ENCODE measurements around the gene BAHCC1.
A peak's percentile ranks its signal among the peaks of the same experiment; 100 is the strongest.
"Not testable (repeated sequence)": the region's sequence is repeated elsewhere in the genome, so short reads cannot be mapped to it uniquely, and the experiment has no call there.

The BAHCC1 gene

GRCh38 chr17:81362001-81362400 lies 33.3 kb upstream of the BAHCC1 start:
- peaks cover 69% of the 10 kb centered on the region for H3K27me3 Mint-ChIP-seq

DNA sequence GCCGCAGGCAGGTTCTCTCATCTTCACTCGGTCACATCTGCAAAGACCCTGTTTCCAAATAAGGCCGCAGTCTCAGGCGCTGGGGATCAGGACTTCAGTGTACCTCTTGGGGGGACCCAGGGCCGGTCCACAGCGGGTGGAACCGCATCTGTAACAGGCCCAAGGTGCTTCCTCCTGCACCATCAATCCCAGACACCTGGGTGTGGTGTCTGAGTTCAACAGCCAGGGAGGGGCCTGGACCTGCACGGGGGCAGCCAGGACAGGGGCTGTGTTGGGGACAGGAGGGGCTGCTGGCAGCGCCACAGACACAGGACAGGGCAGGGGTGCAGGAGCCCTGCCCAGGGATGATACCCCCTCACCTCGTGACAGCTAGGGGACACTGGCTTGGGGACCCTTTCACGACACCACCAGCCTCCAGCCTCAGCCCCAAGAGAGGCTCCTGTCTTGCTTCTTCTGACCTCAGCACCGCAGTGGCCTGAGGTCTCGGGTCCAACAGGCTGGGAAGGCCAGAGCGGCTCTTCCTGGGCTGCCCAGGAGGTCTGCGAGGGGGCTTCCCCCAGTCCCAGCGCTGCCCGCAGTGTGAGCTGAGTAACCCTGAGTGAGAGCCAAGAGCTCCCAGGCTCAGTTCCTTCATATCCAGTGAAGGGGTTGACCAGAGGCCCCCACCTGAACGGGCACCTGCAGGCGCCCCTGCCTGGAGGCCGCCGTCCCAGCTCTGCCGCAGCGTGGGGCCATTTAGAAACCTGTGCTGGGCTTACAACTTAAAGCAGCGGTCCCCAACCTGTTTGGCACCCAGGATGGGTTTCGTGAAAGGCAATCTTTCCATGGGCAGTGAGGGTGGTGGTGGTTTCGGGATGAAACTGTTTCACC lies 30.7 kb upstream of the BAHCC1 start:
- no peaks in the 10 kb centered on the region for H3K36me3 Mint-ChIP-seq (ENCODE audit: low read depth)
- peaks cover 62% of the 10 kb centered on the region for H3K27me3 Mint-ChIP-seq
- no peak for DNase-seq
- H3K27ac Mint-ChIP-seq, result no peak overlapping the region
- H3K4me3 Mint-ChIP-seq, result no peak overlapping the region
- peaks cover 16% of the 10 kb centered on the region for H3K4me1 Mint-ChIP-seq (ENCODE audit: low read depth)
- H3K9me3 Mint-ChIP-seq, result no peaks in the 10 kb centered on the region

More at GRCh38 chr17:81362001-81362400, 33.3 kb upstream of the BAHCC1 start:
- H3K9me3 Mint-ChIP-seq; DNase-seq; H3K4me3 Mint-ChIP-seq; H3K27ac Mint-ChIP-seq; H3K36me3 Mint-ChIP-seq (ENCODE audit: low read depth): not testable (repeated sequence)
- H3K4me1 Mint-ChIP-seq (ENCODE audit: low read depth), result peaks cover 16% of the 10 kb centered on the region

GRCh38 chr17:81365148-81365600 lies 30.1 kb upstream of the BAHCC1 start:
- no peaks in the 10 kb centered on the region for H3K9me3 Mint-ChIP-seq
- peak; percentile 58 for DNase-seq
- H3K27ac Mint-ChIP-seq, result no peak overlapping the region
- H3K4me1 Mint-ChIP-seq (ENCODE audit: low read depth), result peaks cover 16% of the 10 kb centered on the region
- H3K27me3 Mint-ChIP-seq, result peaks cover 60% of the 10 kb centered on the region
- H3K4me3 Mint-ChIP-seq, result no peak overlapping the region
- H3K36me3 Mint-ChIP-seq (ENCODE audit: low read depth), result no peaks in the 10 kb centered on the region

DNA sequence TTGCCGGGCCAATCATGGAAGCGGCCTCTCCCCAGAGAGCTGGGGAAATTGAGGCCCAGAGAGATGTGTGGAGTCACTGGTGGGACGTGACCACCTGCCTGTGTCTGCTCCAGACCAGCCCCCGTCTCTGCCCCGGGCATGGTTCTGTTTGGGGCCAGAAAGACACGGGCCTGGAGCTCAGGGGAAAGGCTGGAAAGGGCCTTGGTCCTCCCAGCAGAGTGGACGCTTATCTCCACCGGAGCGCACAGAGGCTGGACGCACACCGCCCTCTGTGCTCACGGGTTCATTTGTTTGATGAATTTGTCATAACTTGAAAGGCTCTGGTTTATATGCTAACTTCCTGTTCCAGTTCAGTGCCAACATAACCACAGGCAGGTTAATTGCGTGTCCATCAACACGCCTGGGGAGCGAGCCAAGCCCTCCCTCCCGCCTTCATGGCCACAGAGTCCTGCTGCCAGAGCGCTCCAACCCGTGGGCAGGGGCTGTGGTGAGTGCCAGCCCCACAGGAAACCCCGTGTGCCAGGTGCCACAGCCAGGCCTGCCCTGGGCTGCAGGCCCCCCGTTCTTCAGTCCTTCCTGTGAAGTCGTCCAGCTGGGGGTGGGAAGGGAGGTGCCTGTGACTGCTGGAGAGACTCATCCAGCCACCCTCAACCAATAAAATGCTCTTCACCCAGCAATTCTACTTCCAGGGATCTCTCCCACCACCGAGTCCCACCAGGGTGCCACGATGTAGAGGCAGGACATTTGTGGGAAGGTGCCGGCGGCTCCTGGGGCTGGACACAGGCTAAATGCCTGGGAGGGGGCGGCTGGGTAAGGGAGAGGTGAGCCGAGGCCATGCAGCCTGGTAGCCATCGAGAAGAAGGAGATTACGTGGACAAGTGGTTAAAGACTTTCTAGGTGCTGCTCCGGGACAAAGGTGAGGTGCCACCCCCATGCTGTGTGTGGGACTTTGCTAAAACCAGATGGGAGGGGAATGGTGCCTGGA lies 29.4 kb upstream of the BAHCC1 start:
- H3K36me3 Mint-ChIP-seq (ENCODE audit: low read depth), result no peaks in the 10 kb centered on the region
- H3K4me3 Mint-ChIP-seq, result peak overlapping the region; percentile 25
- peaks cover 16% of the 10 kb centered on the region for H3K4me1 Mint-ChIP-seq (ENCODE audit: low read depth)
- peaks cover 54% of the 10 kb centered on the region for H3K27me3 Mint-ChIP-seq
- H3K9me3 Mint-ChIP-seq, result no peaks in the 10 kb centered on the region
- no peak for DNase-seq
- H3K27ac Mint-ChIP-seq, result no peak overlapping the region

DNA sequence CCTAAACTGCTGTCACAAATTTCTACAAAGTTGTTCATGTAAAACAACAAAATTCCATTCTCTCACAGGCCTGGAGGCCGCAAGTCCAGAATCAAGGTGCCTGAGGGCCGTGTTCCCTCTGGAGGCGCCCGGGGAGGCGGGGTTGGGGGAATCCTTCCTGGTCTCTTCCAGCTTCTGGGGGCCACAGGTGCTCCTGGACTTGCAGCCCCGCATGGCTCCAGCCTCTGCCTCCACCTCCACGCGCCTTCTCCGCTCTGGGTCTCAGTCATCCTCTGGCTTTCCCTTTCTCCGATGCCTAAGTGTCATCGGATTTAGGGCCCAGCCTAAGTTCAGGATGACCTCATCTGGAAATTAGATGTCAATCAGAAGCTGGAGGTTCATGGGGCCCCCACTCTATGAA lies 28.6 kb upstream of the BAHCC1 start:
- H3K4me1 Mint-ChIP-seq (ENCODE audit: low read depth), result peaks cover 16% of the 10 kb centered on the region
- no peak for DNase-seq
- H3K27ac Mint-ChIP-seq, result no peak overlapping the region
- H3K4me3 Mint-ChIP-seq, result no peak overlapping the region
- H3K27me3 Mint-ChIP-seq, result peaks cover 54% of the 10 kb centered on the region
- H3K9me3 Mint-ChIP-seq, result no peaks in the 10 kb centered on the region
- no peaks in the 10 kb centered on the region for H3K36me3 Mint-ChIP-seq (ENCODE audit: low read depth)

DNA sequence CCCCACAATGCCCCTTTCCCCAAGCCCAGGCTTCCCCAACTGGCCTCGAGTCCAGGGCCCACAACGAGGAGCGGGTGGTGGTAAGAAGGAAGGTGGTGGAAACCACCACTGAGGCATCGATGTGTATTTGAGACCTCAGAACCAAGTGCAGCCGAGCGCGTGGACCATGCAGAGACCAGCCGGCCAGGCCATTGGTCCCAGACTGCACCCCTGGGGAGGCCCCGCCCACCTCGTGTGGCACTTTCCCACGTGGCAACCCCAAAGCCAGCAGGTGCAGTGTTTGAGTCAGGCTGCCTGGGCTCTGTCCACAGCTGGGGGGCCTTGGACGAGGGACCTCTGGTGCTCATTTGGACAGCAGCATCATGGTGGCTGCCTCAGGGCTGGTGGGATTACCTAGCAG lies 28.1 kb upstream of the BAHCC1 start:
- H3K4me1 Mint-ChIP-seq (ENCODE audit: low read depth), result peaks cover 16% of the 10 kb centered on the region
- DNase-seq, result no peak
- no peak overlapping the region for H3K4me3 Mint-ChIP-seq
- no peaks in the 10 kb centered on the region for H3K9me3 Mint-ChIP-seq
- H3K27me3 Mint-ChIP-seq, result peaks cover 50% of the 10 kb centered on the region
- H3K27ac Mint-ChIP-seq, result no peak overlapping the region
- H3K36me3 Mint-ChIP-seq (ENCODE audit: low read depth), result no peaks in the 10 kb centered on the region

DNA sequence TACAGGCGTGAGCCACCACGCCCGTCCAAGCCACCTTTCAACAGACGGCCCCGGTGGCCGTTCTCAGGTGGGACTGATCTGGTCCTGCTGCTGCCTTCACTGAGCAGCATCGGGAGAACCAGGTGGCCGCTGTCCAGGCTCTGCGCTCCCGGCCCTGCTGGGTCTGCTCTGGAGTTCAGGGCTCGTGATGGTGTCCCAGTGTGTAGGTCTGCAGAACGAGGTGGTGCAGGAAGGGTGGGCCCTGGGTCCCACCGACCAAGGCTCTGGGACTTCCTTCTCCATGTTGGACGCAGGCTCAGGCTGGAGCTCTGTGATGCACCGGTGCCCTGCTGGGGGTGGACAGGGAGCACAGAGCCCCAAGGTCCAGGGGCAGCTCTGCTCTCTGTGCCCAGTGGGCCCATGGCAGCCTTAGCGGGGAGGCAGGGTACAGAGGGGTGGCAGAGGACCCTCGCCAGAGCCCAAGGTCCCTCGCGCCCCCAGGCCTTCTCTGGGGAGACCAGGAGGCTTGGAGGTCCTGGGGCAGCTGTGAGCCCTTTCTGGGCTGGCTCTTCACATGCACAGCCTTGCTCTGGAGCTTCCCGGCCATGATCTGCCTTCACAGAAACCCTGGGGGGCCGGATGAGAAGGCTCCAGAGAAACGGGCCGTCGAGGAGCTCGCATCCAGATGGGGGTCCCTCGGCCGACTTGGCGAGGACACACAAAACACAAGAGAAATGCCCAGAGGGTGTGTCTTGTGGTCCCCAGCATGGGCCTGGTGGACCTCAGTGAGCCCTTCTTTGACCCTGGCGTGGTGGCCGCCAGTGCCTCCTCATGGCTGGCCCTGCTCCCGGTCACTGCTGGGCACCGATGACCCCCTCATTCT lies 26.9 kb upstream of the BAHCC1 start:
- Mint-ChIP-seq H3K36me3 (ENCODE audit: low read depth) (no peaks in the 10 kb centered on the region), H3K27me3 (peaks cover 39% of the 10 kb centered on the region), H3K4me3 (no peak overlapping the region)

DNA sequence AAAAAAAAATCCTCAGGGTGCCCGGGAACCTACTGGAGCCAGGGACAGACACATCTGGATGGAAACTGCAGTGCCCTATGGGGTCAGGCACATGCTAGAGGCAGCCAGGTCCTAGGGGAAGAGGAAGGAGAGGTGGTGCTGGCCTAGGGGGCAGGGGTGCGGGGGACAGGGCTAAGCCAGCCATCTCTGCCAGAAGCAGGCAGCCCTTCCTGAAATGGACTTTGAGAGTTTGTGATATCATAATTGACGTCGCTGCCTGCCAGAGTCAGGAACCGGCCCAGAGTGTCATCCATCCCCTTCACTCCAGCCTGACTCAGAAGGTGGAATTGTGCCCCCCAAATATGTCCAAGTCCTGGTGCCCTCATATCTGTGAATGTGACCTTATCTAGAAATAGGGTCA lies 25.0 kb upstream of the BAHCC1 start:
- Mint-ChIP-seq H3K9me3 (no peaks in the 10 kb centered on the region), H3K27ac (no peak overlapping the region), H3K4me3 (no peak overlapping the region), H3K27me3 (peaks cover 21% of the 10 kb centered on the region), H3K36me3 (ENCODE audit: low read depth) (no peaks in the 10 kb centered on the region), H3K4me1 (ENCODE audit: low read depth) (peaks cover 12% of the 10 kb centered on the region)
- DNase-seq, result no peak

More for the DNA sequence above, 26.9 kb upstream of the BAHCC1 start:
- DNase-seq, result no peak
- H3K9me3 Mint-ChIP-seq, result no peaks in the 10 kb centered on the region
- peaks cover 16% of the 10 kb centered on the region for H3K4me1 Mint-ChIP-seq (ENCODE audit: low read depth)
- no peak overlapping the region for H3K27ac Mint-ChIP-seq

DNA sequence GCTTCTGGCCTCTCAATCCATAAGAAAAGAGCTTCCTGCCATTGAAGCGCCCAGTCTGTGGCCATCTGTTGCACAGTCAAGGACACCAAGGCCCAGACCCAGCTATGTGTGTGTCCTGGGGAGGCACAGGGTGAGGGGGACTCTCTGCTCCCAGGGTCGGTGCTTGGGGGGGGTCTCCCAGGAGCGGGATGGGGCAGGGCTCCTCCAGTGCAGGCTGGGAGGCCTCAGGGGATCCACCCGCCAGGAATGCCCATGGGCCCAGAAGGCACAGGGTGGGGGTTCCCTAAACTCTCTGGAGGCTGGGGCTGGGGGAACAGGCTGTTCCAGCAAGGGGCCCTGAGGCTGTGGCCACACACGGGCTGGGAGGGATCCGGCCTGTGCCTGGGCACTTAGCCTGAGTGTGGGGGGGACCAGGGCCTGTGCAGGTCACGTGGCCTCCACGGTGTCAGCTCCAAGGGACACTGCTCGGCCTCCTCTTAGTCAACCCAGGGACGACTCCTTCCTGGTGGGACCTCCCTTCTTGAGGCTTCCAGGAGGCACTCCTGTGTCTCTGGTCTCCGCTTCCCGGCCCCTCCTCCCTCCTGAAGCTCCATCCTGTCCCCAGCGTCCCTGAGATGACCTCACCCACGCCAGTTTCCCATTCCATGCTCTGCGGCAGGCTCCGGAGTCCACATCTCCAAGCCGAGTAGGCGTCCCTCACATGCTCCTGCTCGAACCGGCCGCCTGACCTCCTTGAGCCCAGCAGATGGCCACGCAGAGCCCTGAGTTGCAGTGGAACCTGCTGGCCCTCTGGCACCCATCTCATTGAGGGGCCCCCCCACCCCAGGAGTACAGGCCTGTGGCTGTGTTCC lies 23.1 kb upstream of the BAHCC1 start:
- Mint-ChIP-seq H3K36me3 (ENCODE audit: low read depth) (no peaks in the 10 kb centered on the region), H3K27ac (no peak overlapping the region), H3K4me1 (ENCODE audit: low read depth) (no peaks in the 10 kb centered on the region), H3K27me3 (peaks cover 3% of the 10 kb centered on the region), H3K9me3 (no peaks in the 10 kb centered on the region), H3K4me3 (no peak overlapping the region)
- no peak for DNase-seq

- no peaks in the 10 kb centered on the region for H3K4me1 Mint-ChIP-seq (ENCODE audit: low read depth)
- H3K27ac Mint-ChIP-seq, result no peak overlapping the region
- no peaks in the 10 kb centered on the region for H3K9me3 Mint-ChIP-seq
- no peak overlapping the region for H3K4me3 Mint-ChIP-seq
- no peak for DNase-seq
- H3K27me3 Mint-ChIP-seq, result no peaks in the 10 kb centered on the region
- no peaks in the 10 kb centered on the region for H3K36me3 Mint-ChIP-seq (ENCODE audit: low read depth)
These were observed 21.6 kb upstream of the BAHCC1 start for GRCh38 chr17:81373536-81374160.

- H3K9me3 Mint-ChIP-seq, result no peaks in the 10 kb centered on the region
- DNase-seq, result no peak
- H3K4me1 Mint-ChIP-seq (ENCODE audit: low read depth), result no peaks in the 10 kb centered on the region
- no peak overlapping the region for H3K27ac Mint-ChIP-seq
- no peak overlapping the region for H3K4me3 Mint-ChIP-seq
- H3K36me3 Mint-ChIP-seq (ENCODE audit: low read depth), result no peaks in the 10 kb centered on the region
- H3K27me3 Mint-ChIP-seq, result no peaks in the 10 kb centered on the region
These were observed 20.4 kb upstream of the BAHCC1 start for GRCh38 chr17:81374890-81375289.

DNA sequence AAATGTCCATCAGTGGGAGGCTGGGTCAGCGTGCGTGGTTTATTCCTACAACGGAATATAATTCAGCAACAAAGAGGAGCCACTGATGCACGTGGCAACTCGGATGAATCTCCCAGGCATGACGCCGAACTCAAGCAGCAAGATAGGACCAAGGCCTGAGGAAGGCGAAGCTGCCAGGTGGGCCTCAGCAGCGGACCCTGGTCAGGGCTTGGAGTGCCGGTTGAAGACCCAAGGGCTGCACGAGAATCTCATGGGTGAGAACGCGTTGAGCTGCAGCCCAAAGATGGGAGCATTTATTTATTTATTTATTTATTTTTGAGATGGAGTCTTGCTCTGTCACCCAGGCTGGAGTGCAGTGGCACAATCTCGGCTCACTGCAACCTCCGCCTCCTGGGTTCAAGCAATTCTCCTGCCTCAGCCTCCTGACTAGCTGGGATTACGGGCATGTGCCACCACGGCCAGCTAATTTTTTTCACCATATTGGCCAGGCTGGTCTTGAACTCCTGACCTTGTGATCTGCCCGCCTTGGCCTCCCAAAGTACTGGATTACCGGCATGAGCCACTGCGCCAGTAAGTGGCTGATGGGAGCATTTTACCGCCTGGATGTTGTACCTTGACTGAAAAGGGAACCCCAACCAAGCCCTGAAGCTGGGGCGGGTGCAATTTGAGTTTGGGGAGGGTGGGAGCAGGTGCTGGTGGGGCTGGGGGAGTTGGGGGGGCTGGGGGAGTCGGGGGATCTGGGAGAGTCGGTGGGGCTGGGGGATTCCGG lies 18.1 kb upstream of the BAHCC1 start:
- Mint-ChIP-seq H3K36me3 (ENCODE audit: low read depth) (no peaks in the 10 kb centered on the region), H3K4me3 (no peak overlapping the region), H3K4me1 (ENCODE audit: low read depth) (no peaks in the 10 kb centered on the region), H3K9me3 (no peaks in the 10 kb centered on the region), H3K27ac (no peak overlapping the region), H3K27me3 (peaks cover 10% of the 10 kb centered on the region)
- no peak for DNase-seq
